Jurkat, Clone E6-1 (cell line): ENCODE data around the gene AURKAIP1.
A peak's percentile ranks its signal among the peaks of the same experiment; 100 is the strongest.
"Not testable (repeated sequence)": the region's sequence is repeated elsewhere in the genome, so short reads cannot be mapped to it uniquely, and the experiment has no call there.

Source experiments
- DNase-seq: peaks from one replicate; pipeline ENCODE4 v3.0.0-alpha.2; 2011; ENCODE audit warnings: low read depth, low spot score
- H3K4me3 ChIP-seq: 2 replicates; pipeline ENCODE4 v1.5.1; 2011; ENCODE audit warnings: mild to moderate bottlenecking, low read length, control low read depth, moderate library complexity

AURKAIP1 gene

GRCh38 chr1:1407636-1408318, 32.8 kb upstream of the AURKAIP1 start:
- peak overlapping the region; percentile 91 for H3K4me3 ChIP-seq
- no peak for DNase-seq

GRCh38 chr1:1406821-1407635, 32.0 kb upstream of the AURKAIP1 start, which contains the start of gene MRPL20:
TSS of gene MRPL20 (minus strand) at chr1:1407293. CDS start at chr1:1407217, 76 bp downstream.
- DNase-seq: peak; percentile 91
- peak within 1 kb of the TSS; percentile 91 for H3K4me3 ChIP-seq

- H3K4me3 ChIP-seq: peak overlapping the region; percentile 91
- no peak for DNase-seq
Measured at GRCh38 chr1:1406101-1406820, 31.3 kb upstream of the AURKAIP1 start.

- no peak for DNase-seq
- no peak overlapping the region for H3K4me3 ChIP-seq
Measured at GRCh38 chr1:1403653-1404052, 28.6 kb upstream of the AURKAIP1 start.

- not testable (repeated sequence) for DNase-seq, H3K4me3 ChIP-seq
Measured at GRCh38 chr1:1402901-1403392, 27.9 kb upstream of the AURKAIP1 start.

GRCh38 chr1:1402072-1402900, 27.3 kb upstream of the AURKAIP1 start:
- DNase-seq: peak; percentile 54
- H3K4me3 ChIP-seq: no peak overlapping the region

- no peak overlapping the region for H3K4me3 ChIP-seq
- no peak for DNase-seq
Measured at GRCh38 chr1:1401457-1402010, 26.5 kb upstream of the AURKAIP1 start.

- no peak for DNase-seq
- H3K4me3 ChIP-seq: peak overlapping the region; percentile 96
Measured at GRCh38 chr1:1400576-1401456, 25.8 kb upstream of the AURKAIP1 start.

GRCh38 chr1:1399872-1400575, 25.0 kb upstream of the AURKAIP1 start:
- no peak for DNase-seq
- peak overlapping the region; percentile 96 for H3K4me3 ChIP-seq

GRCh38 chr1:1399187-1399871, 24.3 kb upstream of the AURKAIP1 start, which contains the start of gene CCNL2:
TSS of gene CCNL2 (minus strand) at chr1:1399335. CDS start at chr1:1399306, 29 bp downstream.
- peak within 1 kb of the TSS; percentile 96 for H3K4me3 ChIP-seq

GRCh38 chr1:1398677-1399186, 23.7 kb upstream of the AURKAIP1 start:
- no peak for DNase-seq
- H3K4me3 ChIP-seq: peak overlapping the region; percentile 95

More at GRCh38 chr1:1399187-1399871, 24.3 kb upstream of the AURKAIP1 start, which contains the start of gene CCNL2:
- DNase-seq: peak; percentile 97

- no peak for DNase-seq
Measured at GRCh38 chr1:1397839-1398523, 23.0 kb upstream of the AURKAIP1 start.

GRCh38 chr1:1395166-1395565, 20.2 kb upstream of the AURKAIP1 start:
- H3K4me3 ChIP-seq: no peak overlapping the region
- DNase-seq: no peak

More at GRCh38 chr1:1397839-1398523, 23.0 kb upstream of the AURKAIP1 start:
- H3K4me3 ChIP-seq: peak overlapping the region; percentile 95

- no peak for DNase-seq
- no peak overlapping the region for H3K4me3 ChIP-seq
Measured at GRCh38 chr1:1394116-1394515, 19.1 kb upstream of the AURKAIP1 start.

GRCh38 chr1:1393428-1393827, 18.4 kb upstream of the AURKAIP1 start:
- no peak for DNase-seq
- no peak overlapping the region for H3K4me3 ChIP-seq
